ENCODE data around the gene TOMM7.

Gene TOMM7

DNA sequence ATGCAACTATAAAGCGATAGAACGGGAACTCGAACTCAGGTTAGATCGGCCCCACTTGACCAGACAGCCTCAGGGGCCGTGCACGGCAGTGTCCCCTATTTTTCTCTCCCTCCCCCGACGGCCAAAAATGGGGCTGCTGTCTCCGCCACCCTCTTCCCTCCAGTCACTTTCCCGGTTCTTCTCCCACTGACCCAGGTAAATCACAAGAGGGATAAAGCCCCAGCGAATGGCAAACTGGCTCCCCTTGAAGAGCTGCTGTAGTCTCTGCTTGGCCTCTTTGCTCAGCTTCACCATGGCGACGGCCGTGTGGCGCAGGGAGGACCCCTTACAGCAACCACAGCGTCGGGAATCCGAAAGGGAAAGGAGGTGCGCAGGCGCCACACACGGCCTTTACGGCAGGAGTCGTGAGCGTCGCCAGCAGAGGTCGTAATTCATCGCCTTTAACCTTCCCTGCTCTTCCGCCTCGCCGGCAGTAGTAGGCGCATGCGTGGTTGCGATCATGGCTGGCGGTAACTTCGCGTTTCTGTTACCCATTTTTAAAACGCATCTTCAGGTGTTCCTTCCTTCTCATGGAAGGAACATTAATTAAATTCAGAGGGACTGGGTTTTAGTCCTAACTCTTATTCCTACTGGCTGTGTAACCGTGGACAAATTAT, at the start of gene TOMM7:
Gene TOMM7, minus strand, starts transcription at position 364 of the 656 bp plus-strand sequence. Its CDS starts 70 bp downstream, at position 294.
- peak; percentile 88 for DNase-seq (ENCODE audit: low read depth, low spot score)

DNA sequence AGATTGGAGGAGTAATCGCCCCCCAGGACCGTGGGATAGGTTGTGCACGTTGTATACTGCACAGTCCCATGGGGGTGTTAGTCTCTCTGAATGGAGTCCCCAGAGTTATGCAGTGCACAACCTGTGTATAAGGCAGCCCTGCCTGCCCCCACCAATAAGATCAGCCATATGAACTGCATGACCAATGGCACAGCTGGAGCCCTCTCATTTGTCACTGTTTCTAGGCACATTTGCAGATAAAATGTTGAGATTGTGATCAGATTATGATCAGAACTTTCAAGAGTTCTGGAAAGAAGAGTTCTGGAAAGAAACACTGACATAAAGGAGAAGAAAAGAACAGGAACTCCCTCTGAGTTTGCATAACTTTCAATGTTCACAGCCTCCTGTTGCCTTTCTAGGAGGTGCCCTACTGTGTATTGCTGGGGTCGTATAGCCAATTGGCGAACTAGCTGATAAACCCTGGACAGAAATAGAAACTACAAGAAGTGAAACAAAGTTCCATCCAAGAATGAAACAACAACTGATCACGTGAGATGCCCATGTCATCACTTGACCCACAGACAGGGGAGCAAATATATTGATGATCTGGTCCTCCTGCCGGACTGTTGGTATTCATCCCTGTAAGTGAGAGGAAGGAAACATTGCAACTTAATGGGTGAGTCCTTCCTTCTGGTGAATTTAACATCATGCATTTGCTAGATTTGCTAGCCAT, 49.6 kb upstream of the TOMM7 start:
- DNase-seq (ENCODE audit: low read depth, low spot score), result no peak

DNA sequence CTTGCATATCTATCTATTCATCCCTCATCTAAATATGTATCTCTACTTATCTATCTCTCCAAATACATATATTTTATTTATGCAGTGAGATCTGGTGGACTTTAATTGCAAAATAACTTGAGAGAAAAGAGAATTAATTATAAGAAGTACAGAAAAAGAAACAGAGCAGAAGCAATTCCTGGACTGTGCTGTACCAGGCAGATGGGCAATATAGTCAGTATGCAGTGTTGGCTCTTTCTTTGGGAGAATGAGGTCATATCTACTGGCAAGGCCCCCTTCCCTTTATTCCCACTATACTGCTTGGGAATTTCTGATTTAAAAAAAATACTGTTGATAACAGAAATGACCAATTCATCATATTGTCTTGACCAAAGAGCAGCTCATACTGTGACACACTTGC, 49.0 kb upstream of the TOMM7 start:
- DNase-seq (ENCODE audit: low read depth, low spot score), result no peak

DNA sequence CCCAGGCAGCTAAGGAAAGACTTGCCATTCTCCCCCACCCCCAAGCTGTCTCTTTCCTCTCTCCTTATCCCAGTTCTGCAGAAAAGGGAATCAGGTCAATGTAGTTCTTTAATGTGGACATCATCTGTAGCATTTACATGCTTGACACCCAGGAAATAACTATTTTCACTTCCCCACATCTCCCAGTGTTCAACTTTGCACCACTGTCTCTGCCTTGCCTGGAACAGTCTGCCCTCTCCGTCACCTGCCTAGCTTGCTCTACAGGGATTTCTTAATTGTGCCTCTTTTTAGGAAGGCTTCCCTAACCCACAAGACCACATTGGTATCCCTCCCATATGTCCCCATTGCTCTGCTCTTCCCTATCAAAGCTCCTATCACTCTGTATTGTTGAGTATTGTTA, 45.9 kb upstream of the TOMM7 start:
- DNase-seq (ENCODE audit: low read depth, low spot score), result no peak

DNA sequence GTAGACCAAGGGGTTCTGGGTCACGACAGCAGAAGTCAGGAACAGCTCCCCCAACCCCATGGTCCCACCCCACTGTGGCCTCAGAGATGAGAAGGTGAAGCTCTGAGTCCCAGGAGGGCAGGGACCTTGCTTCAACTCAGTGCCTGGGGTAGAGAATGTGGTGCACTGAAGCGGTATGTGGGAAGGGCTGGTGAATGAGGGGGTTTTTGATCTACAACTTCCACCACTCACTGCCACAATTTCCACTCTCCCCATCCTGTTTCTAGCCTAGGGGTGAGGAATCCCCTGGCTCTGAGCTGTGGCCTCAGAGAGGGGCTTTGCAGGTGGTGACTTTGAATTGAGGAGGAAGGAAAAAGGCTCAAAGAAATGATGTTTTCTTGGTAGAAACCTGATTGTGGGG, 44.9 kb upstream of the TOMM7 start:
- DNase-seq (ENCODE audit: low read depth, low spot score), result no peak

DNA sequence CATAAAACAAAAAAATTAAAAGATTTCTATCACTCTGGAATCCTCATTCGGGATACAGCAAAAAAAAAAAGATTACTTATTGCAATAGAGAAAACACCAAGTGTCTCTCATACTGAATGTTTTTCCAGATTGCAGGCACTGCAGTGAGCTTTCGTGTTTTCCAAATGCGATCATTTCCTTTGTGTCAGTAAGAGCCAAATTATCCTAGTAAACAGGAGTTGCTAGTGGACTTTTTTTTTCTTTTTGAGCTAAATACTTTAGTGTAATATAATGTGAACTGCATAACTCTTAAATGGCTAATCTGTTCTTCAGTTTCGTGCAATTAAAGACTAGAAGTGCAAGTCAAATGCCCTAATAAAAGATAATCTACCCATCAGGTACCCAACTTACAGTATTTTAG, 44.4 kb upstream of the TOMM7 start:
- no peak for DNase-seq (ENCODE audit: low read depth, low spot score)

DNA sequence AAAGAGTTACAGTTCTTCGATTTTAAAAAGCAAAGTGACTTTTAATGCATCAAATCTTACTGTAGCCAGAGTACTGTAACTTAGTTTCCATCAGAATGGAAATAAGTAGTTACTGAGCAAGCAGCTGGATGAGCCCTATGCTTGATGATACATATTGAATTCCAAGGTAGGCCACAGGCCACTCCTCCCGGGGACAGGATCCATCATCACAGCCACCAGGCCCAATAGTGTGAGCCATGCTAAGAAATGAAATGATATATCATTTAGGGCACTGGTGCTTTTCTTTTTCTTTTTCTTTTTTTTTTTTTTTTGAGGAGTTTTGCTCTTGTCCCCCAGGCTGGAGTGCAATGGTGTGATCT, 42.9 kb upstream of the TOMM7 start:
- no peak for DNase-seq (ENCODE audit: low read depth, low spot score)

DNA sequence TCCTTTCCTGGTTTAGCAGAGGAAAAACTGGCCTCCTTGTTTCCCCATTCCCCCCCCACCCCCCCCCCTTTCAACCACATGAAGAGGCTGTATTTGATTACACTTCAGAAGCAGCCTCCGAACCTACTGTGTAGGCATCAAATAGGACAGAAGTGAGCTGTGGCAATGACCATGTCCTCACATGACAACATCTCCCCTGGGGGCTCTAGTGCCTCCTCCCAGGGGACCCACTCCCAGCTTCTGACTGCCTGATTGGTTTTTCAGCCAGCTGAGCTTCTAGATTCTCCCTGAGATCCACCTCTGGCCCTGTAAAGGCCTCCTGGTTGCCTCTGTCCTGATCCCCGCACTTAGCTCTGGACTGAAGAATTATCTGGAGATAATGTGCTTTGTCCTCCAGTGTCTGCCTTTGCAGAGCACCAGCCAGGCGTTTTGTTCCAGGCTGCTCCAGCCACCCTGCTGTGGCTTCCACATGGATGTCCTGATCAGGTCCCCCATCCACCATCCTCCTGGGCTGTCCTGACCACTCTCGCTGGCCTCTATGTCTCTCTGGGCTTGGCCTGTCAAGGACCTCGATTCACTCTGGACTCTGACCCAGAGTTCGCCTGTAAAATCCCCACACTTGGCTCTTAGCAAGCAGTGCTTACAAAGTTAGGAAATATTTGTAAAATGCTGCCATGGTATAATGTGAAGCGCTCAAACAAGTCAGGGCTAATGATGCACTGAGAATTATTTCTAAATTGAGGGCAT, 42.4 kb upstream of the TOMM7 start:
- no peak for DNase-seq (ENCODE audit: low read depth, low spot score)

DNA sequence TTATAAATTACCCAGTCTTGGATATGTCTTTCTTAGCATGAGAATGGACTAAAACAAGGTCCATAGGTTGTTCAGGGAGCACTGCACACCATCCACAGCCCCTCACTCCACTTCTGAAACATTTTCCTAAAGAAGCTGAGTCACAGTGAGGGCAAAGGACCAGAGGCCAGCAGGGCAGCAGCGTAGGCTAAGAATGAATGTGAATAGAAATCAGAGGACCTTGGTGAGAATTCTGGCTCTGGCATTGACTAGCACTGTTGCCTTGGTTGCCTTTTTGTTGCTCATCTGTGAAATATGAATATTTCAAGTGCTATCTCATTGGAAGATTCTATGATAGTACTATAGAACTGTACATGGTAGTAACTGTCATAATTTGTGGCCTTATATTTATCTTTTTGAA, 41.7 kb upstream of the TOMM7 start:
- DNase-seq (ENCODE audit: low read depth, low spot score), result no peak

DNA sequence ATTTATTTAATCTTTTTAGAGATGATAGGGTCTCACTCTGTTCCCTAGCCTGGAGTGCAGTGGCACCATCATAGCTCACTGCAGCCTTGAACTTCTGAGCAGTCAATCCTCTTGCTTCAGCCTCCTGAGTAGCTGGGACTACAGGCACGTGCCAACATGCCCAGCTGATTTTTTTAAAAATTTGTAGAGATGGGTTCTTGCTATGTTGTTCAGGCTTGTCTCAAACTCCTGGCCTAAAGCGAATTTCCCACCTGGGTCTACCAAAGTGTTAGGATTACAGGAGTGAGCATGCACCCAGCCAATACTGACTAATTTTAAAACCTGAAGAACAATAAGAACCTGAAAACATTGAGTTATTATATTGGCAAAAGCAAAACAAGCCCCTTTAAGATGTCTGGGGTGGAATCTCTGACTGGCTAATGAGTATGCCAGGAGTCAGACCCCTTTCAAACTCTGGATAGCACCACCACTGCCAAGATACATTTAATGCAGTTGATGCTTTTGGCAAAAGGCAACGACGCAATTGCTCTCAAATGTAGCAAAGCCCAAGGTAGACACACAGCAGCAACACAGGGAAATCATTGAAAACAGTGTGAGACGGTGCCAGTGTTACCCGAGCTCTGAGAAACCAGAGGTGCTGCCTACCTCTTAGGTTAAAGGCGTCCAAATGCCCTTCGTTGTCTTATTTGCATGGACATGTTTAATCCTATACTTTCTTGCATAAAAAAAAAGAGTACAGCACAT, 40.7 kb upstream of the TOMM7 start:
- no peak for DNase-seq (ENCODE audit: low read depth, low spot score)

DNA sequence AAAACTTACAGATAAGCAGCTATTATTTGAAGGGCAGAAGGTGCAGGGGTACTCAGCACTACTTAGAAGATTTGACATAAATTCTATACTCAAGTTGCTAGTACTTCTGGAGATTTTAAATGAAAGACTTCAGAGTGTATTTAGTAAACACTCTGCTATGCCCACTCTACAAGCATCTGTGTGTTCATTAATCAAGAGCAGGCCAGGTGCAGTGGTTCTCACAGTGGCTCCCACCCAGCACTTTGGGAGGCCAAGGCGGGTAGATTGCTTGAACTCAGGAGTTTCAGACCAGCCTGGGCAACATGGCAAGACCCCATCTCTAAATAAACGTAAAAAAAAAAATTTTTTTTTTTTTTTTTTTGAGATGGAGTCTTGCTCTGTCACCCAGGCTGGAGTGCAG, 38.9 kb upstream of the TOMM7 start:
- no peak for DNase-seq (ENCODE audit: low read depth, low spot score)

DNA sequence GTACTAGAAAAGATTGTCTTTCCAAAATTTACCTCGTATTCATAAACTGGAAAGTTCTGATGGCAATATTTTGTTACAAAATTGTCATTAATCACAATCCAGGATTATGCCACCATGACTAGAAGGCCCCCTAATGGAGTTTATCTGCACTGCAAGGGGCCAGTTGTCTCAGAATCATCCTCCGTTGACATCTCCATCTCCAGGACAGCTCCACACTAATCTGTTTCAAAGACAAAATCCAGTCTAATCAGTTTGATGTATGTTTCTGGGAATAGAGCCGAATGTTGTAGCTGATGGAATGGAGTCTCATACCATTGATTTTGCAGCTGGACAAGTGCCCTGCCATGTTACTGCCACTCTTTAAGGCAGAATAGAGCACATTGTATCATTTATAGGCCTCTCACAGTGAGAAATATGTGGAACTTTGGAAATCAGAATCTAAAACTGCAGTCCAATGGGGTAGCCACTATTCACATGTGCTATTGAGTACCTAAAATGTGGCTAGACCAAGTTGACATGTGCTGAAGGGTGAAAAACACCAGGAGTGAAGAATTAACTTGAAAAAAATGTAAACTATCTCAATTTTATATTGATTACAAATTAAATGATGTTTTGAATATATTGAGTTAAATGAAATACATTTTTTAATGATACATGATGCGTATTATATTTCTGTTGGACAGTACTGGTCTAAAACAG, 38.3 kb upstream of the TOMM7 start:
- DNase-seq (ENCODE audit: low read depth, low spot score), result no peak

DNA sequence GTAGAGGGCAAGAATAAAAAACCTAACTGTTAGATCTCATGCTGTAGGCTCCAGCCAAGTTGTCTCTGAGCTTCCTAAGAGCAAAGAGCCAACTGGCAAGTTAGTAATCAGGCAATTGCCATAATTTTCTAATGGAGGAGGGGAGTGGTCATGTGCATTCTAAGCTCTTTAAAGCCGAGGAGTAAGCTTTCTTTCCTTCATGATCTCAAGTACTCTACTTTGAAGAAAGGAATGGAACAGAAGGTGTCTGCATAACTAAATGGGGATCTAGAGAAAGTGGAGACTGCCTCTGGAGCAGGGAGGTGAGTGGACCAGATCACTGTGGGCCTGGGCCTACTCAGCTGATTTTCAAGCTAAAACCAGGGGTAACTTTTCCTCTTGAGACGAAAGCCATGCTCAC, 37.7 kb upstream of the TOMM7 start:
- no peak for DNase-seq (ENCODE audit: low read depth, low spot score)

DNA sequence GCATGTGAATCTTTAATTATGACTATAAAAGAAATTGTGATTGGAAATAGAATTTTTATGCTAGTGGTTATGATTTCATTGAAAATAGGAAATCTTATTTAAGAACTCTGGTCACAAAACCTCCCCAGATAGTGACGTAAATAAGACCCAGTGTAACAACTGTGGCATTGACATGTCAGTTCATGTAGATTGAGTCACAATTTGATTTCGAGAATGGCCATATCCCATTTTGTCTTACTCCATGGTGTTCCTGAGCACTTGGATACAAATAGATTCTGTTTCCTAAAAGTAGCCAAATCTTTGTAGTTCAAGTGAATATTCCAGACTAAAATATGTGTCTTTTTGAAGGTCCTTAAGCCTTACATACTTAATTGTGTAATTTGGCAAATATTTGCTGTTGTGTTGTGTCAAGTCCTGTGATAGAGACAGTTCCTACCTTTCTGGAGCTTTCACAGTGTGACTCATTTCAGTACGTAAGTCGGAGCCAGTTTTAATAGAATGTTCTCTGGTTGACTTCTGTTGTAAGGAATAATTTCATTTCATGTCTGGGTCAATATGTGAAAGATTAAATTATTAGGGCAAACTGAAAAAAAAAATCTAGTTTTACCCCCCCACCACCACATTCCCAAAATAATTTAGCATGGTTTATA, 37.1 kb upstream of the TOMM7 start:
- DNase-seq (ENCODE audit: low read depth, low spot score), result no peak

DNA sequence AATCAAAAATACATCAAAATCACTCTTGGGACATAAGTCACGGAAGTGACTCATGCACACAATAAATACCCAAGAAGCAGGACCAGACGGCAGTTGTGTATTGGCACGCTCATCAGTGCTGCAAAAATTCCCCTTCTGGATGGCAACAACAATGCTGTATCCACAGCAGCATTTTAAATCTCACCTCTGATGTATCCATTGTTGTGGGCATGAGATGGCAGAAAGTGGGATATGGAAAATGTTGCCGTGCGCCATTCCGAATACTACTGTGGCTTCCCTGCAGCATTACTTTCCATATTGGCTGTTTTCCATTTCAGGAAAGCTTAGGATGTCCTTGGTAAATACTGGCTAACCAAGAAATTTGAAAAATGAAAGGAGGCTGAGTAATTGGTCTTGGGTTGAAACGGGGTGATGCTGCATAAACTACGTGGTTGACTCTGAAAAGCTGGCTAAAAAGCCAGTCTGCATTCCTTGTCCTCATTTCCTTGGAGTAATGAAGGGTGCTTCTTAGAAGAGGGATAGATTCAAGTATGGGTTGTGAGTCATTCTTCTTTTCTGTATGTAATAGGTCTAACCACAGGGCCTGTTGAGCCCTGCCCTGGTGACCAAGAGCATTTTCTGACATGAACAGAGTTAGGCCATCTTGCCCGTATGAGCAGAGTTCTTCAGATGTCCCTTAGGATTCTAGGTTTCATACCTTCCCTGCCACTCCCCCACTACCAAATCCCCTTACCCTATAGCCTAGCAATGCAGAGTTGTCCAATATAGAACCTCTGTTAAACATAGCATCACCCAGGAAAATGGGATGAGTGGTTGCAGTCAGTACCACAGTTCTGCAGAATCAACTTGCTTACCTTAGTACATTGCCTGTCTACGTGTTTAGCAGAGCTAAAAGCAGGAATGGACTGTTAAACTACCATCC, 36.3 kb upstream of the TOMM7 start:
- no peak for DNase-seq (ENCODE audit: low read depth, low spot score)

DNA sequence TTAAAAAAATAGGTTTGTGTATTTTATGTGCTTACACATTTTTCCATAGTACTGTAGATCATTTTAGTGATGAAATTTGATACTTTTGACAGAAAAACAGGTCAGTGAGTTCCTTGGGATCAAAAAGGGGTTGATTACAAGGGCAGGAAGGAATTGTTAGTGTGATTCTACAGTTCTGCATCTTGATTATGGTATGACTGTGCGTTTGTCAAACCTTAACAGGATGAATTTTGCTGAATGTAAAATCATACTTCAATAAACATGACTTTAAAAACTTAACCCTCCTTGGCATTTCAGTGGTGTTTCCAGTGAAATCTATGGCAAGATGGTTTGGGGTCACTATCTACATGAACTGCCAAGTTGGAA, 35.6 kb upstream of the TOMM7 start:
- no peak for DNase-seq (ENCODE audit: low read depth, low spot score)

DNA sequence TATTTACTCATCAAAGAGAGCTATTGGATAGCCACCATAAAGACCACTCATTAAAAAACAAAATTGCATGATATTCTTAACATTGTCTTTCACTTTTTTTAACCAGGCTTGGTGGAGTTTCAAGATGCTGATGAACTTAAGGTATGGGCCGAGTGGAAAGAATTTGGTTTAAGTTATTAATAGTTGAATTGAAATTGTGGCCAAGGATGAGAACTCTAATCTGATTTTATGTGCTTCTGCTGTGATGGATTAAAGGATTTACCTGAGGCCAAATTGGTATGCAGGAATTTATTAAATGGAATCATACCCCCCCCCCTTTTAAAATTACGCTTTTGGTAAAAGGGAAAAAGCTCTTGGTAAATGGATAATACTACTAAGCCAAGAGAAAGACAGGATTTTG, 33.8 kb upstream of the TOMM7 start:
- DNase-seq (ENCODE audit: low read depth, low spot score), result no peak

DNA sequence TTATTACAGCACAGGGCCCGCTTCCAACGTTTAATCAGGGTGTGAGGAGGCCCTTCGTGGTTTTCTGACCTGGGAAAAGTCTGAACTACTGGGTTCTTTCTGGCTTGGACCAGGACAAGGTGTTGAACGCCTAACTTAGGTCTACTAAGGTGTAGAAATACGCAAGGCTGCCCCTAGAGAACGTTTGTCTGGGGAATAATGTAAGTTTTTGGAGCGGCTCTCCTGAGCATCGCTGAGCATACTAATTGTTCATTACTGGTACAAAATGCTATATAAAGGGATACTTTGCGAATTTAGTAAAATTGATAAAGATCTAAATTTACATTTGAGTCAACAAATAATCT, 32.4 kb upstream of the TOMM7 start:
- no peak for DNase-seq (ENCODE audit: low read depth, low spot score)

DNA sequence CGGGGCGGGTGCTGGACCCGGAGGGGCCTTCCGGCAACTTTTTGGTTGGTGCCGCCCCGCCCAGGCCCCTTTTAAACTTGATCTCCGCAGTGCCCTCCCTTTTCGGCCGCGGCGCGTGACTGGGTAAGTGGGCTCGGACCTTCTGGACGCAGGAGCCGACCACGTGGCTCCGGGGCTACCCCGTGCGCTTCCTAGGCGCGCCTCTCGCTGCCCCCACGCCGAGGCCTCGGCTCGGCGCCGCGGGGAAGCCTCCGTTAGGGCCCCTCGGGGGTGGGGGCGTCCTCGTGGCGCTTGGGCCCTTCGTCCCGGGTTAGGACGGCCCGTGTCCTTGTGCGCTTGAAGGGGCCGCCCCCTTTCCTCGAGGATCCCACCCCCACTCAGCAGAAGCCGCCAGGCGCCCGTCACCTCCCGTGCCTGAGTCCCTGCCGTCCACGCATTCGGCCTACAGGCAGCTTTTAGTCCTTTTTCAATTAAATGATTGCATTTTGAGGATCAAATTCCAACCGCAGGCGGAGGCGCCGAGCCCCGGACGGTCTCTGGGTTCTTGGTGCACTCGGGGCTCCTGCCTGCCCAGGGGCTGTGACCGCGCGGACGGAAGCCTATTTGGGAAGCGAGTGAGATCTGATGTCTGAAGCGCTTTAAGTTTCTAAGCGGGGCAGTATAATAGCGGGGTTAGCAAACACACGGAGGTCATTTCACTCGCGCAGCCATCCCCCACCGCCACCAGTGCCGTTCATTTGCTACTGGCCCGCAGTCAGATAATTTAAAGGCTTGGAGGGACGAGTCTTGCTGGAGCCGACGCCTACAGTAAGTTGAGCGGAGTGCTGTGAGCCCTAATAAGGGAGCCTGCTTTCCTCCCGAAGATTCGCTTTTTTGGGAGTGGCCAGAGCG, 31.8 kb upstream of the TOMM7 start:
- peak; percentile 62 for DNase-seq (ENCODE audit: low read depth, low spot score)

All from smooth muscle cell of the brain vasculature (primary cell).